Measurements from ENCODE around the gene STEAP1.
"Not testable (repeated sequence)": the region's sequence is repeated elsewhere in the genome, so short reads cannot be mapped to it uniquely, and the experiment has no call there.

Gene STEAP1

DNA sequence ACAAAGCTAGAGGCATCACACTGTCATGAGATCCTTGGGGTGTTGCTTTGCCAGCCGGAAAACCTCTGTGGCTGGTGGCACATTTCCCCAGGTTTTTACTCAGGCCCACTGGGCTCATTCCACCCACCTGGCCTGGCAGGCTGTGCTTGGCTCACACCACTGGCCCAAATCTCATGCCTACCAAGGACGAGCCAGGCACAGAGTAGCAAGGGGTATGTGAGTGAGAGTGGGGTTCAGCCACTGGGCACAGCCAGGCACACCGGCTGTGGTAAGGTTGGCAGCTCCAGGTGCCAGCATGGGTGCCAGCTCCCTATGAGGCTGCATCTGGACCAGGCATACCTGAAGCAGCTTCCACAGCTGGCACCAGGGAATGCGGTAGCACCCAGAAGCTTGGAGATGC is 21.4 kb downstream of the STEAP1 start:
- DNase-seq, result no peak

- DNase-seq, result no peak
These were observed 21.9 kb downstream of the STEAP1 start for GRCh38 chr7:90176195-90176594.

- DNase-seq, result no peak
These were observed 23.9 kb downstream of the STEAP1 start for GRCh38 chr7:90178166-90178565.

GRCh38 chr7:90178679-90179278 is 24.5 kb downstream of the STEAP1 start:
- DNase-seq, result no peak

DNA sequence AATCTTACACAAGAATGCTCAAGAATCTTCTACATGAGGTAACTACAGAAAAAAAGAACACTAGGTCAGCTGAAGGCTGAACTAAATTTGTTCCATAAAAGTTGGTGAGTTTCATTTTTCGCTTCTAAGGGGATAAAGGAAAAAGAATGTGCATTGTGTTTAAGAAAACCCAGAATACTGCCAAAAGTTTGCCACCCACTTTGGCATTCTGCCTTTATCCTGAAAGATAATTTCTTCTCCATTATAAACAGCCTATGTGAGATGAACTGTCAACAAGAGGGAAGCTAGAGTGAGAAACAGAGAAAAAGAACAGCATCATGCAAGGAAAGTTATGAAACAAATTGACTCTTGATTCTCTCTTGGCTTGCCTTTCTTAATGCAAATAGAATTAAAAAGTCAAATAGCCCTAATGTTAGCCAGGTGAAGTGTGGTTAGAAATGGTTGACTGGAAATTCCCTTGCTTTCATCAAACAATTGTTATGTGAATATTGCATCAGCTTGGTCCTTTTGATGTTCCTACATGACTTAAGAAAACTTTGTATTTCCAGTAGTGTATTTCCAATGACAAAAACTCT is 25.8 kb downstream of the STEAP1 start:
- no peak for DNase-seq

DNA sequence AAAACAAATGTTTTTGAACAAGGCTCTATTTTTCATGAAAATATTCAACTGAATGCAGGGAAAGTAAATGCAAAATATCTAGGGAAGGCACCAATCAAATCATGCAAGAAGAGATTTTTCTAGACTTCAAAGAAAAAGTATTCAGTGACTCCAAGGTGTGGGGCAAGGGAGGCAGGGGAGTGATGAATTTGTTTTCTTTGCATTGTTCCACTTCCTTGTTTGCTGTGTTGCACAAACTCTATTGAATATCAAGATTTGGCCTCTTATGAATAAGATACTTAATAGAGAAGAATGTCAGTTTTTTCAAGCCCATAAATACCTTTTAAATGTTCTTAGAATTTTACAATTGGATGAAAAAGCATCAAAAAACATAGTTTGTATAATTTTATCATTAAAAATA is 26.4 kb downstream of the STEAP1 start:
- DNase-seq, result no peak

DNA sequence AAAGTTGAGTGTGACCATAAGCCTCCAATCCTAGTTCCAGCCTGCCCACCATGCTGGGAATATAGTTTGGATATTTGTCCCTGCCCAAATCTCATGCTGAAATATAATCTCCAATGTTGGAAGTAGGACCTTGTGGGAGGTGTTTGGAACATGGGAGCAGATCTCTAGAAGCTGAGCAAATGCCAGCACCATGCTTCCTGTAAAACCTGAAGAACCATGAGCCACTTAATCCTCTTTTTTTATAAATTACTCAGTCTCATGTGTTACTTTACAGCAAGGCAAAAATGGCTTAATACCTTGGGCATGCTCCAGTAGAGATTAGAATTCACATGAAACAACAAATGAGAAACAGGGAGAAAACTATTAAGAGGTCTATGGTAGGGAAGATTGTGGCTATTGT is 27.2 kb downstream of the STEAP1 start:
- no peak for DNase-seq

DNA sequence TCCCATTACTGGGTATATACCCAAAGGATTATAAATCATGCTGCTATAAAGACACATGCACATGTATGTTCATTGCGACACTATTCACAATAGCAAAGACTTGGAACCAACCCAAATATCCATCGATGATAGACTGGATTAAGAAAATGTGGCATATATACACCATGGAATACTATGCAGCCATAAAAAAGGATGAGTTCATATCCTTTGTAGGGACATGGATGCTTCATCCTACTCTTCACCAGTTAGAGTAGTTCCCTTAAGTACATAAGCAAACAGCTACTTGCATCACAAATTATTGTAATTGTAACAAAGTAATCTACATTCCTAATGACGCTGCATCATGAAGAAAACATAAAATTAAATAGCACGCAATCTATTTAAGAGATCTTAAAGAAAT is 32.0 kb downstream of the STEAP1 start:
- not testable (repeated sequence) for DNase-seq

GRCh38 chr7:90187507-90188050 is 33.3 kb downstream of the STEAP1 start:
- no peak for DNase-seq

DNA sequence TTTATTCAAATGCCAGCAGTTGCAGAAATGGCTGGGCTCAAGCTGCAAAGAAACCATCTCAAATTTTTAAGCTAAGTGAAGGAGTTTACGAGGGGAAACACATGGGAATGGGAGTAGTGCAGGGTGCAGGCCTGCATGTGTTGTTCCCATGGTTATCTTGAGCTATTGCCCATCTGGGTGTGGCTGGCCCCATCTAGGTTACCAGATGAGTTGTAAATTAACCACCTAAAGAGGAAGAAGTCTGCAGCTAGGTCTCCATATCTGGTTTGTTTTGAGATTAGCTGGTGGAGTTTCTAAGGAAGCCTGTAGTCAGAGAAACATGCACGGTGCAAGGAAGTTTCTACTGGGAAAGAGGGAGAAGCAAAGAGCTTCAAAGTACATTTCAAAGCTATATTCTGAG is 34.0 kb downstream of the STEAP1 start:
- DNase-seq, result no peak

DNA sequence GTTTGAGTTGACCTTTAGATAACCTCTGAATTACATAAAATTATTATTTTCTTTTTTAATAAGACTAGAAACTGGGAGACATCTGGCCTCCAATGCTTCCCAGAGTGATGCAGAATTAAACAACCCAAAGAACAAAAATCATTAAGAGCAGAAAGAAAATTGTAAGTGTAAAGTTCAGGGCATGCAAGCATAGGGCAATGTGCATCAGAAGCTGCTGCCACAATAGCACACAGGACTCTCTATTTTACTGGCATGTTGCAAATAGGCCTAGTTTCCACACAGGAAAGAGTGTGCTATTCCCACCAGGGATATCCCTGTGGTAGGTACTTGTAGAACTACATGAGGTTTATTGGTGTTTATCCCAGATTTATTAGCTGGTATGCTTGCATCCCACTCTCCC is 36.7 kb downstream of the STEAP1 start:
- no peak for DNase-seq

DNA sequence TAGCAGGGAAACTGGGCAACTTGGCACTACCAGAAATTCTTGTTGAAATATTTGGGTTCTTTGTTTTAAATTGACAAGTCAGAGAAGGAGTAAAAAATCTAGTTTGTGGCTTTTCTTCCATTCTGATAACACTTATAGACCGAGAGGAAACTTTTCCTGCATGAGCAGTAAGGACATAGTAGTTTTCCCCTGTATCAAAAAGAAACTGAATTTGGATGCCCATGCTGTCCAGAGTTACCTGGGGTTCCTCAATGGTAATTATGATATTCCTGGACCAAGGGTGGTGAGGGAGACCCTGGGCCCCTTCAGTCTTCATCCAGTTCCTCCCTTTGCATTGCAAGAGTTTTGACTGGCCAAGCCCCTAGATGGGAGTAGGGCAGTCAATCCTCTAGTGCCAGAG is 37.4 kb downstream of the STEAP1 start:
- no peak for DNase-seq

- no peak for DNase-seq
These were observed 38.8 kb downstream of the STEAP1 start for GRCh38 chr7:90192876-90193750.

GRCh38 chr7:90194911-90195809 is 40.9 kb downstream of the STEAP1 start:
- DNase-seq, result no peak

DNA sequence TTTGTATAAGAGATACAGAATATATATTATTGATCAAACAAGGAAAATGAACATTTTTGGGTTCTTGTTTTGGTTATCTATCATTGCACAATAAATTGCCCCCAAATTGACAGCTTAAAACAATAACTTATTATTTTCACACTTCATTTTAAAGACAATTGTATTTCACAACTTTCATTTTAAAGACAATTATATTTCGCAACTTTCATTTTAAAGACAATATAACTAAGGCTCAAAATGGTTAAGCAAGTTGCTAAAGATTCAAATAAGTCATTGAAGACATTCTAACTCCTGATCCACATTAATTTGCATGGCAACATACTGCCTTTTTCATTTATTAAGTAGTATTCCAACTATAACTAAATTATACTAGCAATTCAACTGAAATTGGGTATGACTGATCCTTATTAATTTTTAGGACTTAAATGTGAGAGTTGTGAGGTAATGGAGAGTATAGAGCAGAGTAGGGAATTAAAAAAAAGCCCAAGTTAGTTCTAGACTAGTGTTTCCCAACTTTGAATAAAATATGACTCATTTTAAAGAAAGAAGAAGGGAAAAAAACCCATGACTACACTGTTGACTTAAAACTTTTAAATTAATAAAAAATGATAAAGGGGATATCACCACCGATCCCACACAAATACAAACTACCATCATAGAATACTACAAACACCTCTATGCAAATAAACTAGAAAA is 47.4 kb downstream of the STEAP1 start:
- no peak for DNase-seq

GRCh38 chr7:90207956-90208355 is 53.7 kb downstream of the STEAP1 start:
- no peak for DNase-seq

- DNase-seq, result no peak
These were observed 55.5 kb downstream of the STEAP1 start for GRCh38 chr7:90209776-90210175.

GRCh38 chr7:90210475-90210874 is 56.2 kb downstream of the STEAP1 start:
- DNase-seq, result no peak

DNA sequence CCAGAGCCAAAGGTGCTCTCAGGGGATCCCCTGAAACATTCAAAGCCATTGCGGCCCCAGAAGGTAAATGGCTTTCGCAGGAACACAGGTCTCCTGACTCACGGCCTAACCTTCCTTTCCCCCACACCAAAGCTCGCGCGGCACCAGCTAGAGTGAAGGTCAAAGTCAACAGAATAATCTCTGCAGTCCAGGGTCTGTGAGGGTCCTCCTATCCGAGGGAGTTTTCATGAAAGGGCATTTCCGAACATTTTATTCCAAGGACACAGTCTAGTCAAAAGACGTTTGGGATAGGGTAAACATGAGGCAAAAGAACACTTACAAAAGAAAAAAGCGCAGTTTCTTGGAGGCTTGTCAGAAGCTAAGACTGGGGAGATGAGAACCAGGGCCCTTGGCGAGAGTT is 56.7 kb downstream of the STEAP1 start:
- no peak for DNase-seq

GRCh38 chr7:90211391-90212148 is 57.3 kb downstream of the STEAP1 start, which contains the start of gene STEAP2:
STEAP2 (plus strand) TSS chr7:90211740; CDS start chr7:90225083, 13,343 bp downstream.
- no peak for DNase-seq

GRCh38 chr7:90212149-90212495 is 57.9 kb downstream of the STEAP1 start:
- DNase-seq, result no peak

Measured in activated CD8-positive, alpha-beta memory T cell treated with anti-CD3 and anti-CD28 coated beads, Interleukin-2, amount 50 U/mL, for 4 hours (primary cell).